Pancreas (tissue), 10 donors: ENCODE data around the gene SLC9A8. TPM values are rescaled to one million over a fixed set of nuclear protein-coding genes. Genes with fewer than 3 reads are reported as not detected.
"Not testable (repeated sequence)": the region's sequence is repeated elsewhere in the genome, so short reads cannot be mapped to it uniquely, and the experiment has no call there.

ENCODE experiments used
- ATAC-seq, 4 donors: fragments of 200-7000 bp; cut with Tn5 transposase; one replicate each; pipeline versions ENCODE4 v1.8.0 to v1.9.1; 2020; ENCODE audit warnings: mild to moderate bottlenecking in 4 of 4, moderate library complexity in 4 of 4
- DNase-seq, 6 donors: peaks; one replicate each; pipeline ENCODE4 v3.0.0-alpha.2; 2020
- FAIRE-seq: peaks from 2 replicates; lab custom pipeline; 2012; peaks lifted over from hg19 to GRCh38; lab: Jason Lieb, UNC
- H3K27ac ChIP-seq, 4 donors: fragments of 200-600 bp; sonication (generic); 1 replicate in 3 of 4; 2 replicates in 1 of 4; pipeline versions ENCODE4 v1.5.0 to v1.8.0; 2020
- H3K27me3 ChIP-seq, 4 donors: fragments of 200-600 bp; one replicate each; pipeline ENCODE4 v1.8.0; 2021
- H3K36me3 ChIP-seq, 3 donors: fragments of 200-600 bp; sonication (generic) in 1 of 3; one replicate each; pipeline versions ENCODE4 v1.5.0 to v1.8.0; 2020 to 2021
- H3K4me1 ChIP-seq, 3 donors: fragments of 200-600 bp; one replicate each; pipeline ENCODE4 v1.8.0; 2021
- H3K4me3 ChIP-seq, 4 donors: fragments of 200-600 bp; sonication (generic) in 2 of 4; one replicate each; pipeline versions ENCODE4 v1.5.0 to v1.8.0; 2020 to 2021
- H3K9me3 ChIP-seq, 4 donors: fragments of 200-600 bp; one replicate each; pipeline ENCODE4 v1.8.0; 2021
- WGBS, 2 donors: extraction: QIAGEN DNeasy Blood & Tissue Kit; methylation state at CpG; one replicate each; pipeline ENCODE4 v1.1.7; 2013; 5-methylcytosine and 5-hydroxymethylcytosine counted together
- intact Hi-C, 3 donors: fragments of 100-400 bp; cut with DNase I; formaldehyde crosslinking; loops; one replicate each; pipeline versions ENCODE4 v1.11.1 to v1.14.2; 2022
- polyA plus RNA-seq, 2 donors: library from polyadenylated mRNA; stranded (reverse); fragments of 200-250 nt; gene quantifications; one replicate each; pipeline ENCODE4 v1.2.3, GENCODE V29; 2013
- total RNA-seq, 6 donors: library from RNA; stranded (reverse); fragmentation: NEBNext Ultra II Directional in 4 of 6; extraction: Animal tissue kit (Norgen Biotek cat#: 25700) in 4 of 6; gene quantifications; one replicate each; pipeline versions ENCODE4 v1.2.1 to v1.2.4, GENCODE V29; 2021 to 2023
- TF ChIP-seq, protein P1 (sequence below), 4 donors: fragments of 200-600 bp; sonication (generic) in 3 of 4; IDR thresholded peaks; one replicate each; pipeline versions ENCODE4 v1.5.0 to v1.8.0; 2021; ENCODE audit warnings: antibody characterized with exemption in 4 of 4
- donor health status: healthy with polysubstance abuse.
- donor health status: DM: no; HTN: no; CAD: no; lungs with moderate emphysema.
- donor health status: DM: no; HTN: no; CAD: no.
- donor health status: control.
- donor health status: control.
- donor health status: Bipolar disorder and iron deficiency.
- donor health status: DM: yes; HTN: yes; CAD: no.
- donor health status: DM: no; HTN: no; CAD: no.
- donor health status: DM: no; HTN: no; CAD: no.
- donor health status: DM: yes; HTN: yes; CAD: no.

SLC9A8 gene
- total and polyA plus RNA-seq, 8 donors, result 4.8 to 9.9 (median 6.8) TPM

DNA sequence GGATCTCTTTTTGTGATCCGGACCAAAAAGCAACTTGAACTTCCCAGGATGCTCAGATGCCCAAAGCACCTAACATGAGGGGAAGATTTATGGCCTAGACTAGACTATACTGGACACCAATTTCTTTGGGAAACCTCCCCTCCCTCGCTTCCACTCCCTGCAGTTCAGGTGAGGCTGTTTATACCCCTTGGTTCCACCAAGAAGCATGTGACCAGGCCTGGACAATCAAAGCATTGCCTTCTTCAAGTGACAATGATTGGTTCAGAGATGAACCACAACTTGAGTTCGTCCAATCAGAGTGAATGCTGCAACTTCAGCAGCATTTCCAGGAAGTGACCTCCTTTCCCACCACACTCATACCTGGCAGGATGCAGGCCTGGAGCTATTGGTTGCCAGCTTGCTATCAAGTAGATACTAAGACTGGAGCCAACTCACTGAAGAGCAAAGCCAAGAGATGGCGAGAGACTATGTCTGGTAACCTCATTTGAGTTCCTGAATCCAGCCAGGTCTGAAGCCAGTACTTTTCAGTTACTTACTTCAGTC is 45.6 kb upstream of the SLC9A8 start:
- no peaks in the 10 kb centered on the region for H3K9me3 ChIP-seq
- H3K27ac ChIP-seq, result peak overlapping the region in 2 of 4 donors; percentile 65 to 79
- no peaks in the 10 kb centered on the region for H3K27me3 ChIP-seq
- WGBS, 2 donors, result 85 to 91% methylated on average over 4 of the region's 4 CpGs
- H3K36me3 ChIP-seq, result no peaks in the 10 kb centered on the region
- TF ChIP-seq, protein P1, sequence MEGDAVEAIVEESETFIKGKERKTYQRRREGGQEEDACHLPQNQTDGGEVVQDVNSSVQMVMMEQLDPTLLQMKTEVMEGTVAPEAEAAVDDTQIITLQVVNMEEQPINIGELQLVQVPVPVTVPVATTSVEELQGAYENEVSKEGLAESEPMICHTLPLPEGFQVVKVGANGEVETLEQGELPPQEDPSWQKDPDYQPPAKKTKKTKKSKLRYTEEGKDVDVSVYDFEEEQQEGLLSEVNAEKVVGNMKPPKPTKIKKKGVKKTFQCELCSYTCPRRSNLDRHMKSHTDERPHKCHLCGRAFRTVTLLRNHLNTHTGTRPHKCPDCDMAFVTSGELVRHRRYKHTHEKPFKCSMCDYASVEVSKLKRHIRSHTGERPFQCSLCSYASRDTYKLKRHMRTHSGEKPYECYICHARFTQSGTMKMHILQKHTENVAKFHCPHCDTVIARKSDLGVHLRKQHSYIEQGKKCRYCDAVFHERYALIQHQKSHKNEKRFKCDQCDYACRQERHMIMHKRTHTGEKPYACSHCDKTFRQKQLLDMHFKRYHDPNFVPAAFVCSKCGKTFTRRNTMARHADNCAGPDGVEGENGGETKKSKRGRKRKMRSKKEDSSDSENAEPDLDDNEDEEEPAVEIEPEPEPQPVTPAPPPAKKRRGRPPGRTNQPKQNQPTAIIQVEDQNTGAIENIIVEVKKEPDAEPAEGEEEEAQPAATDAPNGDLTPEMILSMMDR (IDR thresholded peaks at IDR 0.05), result no peak
- no peak for FAIRE-seq
- ATAC-seq, result no peak
- intact Hi-C loops, result no loop called here
- no peak for DNase-seq
- no peak overlapping the region for H3K4me3 ChIP-seq
- peaks cover 0 to 6% (median 0%) of the 10 kb centered on the region in 3 donors for H3K4me1 ChIP-seq

DNA sequence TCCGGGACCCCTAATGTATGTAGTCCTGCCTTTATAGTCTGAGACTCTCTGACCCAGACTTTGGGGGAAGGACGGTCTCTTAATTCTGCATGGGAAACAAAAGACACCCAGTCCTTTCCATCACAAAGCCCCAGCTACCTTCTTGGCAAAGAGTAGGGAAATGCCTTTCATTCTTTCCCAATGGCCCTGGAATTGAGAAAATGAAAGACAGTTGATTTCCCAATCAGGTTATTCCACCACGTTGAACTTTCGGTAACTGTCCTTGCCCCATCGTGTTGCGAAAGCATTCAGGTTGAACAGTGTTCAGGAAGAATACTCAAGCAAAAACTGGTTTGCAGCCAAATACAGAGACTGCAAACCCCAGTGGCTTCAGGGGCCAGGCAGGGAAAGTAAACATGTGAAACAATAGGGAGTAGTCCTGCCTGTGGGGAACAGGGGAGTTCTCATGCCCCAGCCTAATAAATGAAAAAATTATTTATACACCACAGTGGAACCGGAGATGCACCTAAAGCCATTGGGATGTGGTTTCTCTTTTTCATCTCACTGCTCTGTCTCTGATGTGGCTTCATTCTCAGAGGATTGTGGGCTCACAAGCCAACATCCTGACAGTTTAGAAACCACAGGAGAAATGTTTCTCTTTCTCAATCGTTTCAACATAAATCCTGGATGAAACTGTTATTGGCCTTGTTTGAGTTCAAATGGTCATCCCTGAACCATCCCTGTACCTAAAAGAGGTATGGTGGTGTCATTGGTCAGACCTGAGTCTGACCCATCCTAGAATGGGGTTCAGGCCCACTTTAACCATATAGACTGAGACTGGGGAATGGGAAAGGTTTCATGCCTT is 44.2 kb upstream of the SLC9A8 start:
- peak overlapping the region in 3 of 4 donors; percentile 8 to 79 (median 65) for H3K27ac ChIP-seq
- peaks cover 0 to 12% (median 0%) of the 10 kb centered on the region in 3 donors for H3K4me1 ChIP-seq
- no peaks in the 10 kb centered on the region for H3K9me3 ChIP-seq
- no peak overlapping the region for H3K4me3 ChIP-seq
- peak; percentile 53 to 75 (median 72) for ATAC-seq
- TF ChIP-seq, protein P1 (IDR thresholded peaks at IDR 0.05), result no peak
- H3K36me3 ChIP-seq, result no peaks in the 10 kb centered on the region
- H3K27me3 ChIP-seq, result no peaks in the 10 kb centered on the region
- peak in 4 of 6 donors; percentile 27 to 63 (median 52) for DNase-seq
- intact Hi-C loops, result no loop called here
- WGBS, 2 donors, result 34 to 35% methylated on average over 8 of the region's 8 CpGs
- no peak for FAIRE-seq

DNA sequence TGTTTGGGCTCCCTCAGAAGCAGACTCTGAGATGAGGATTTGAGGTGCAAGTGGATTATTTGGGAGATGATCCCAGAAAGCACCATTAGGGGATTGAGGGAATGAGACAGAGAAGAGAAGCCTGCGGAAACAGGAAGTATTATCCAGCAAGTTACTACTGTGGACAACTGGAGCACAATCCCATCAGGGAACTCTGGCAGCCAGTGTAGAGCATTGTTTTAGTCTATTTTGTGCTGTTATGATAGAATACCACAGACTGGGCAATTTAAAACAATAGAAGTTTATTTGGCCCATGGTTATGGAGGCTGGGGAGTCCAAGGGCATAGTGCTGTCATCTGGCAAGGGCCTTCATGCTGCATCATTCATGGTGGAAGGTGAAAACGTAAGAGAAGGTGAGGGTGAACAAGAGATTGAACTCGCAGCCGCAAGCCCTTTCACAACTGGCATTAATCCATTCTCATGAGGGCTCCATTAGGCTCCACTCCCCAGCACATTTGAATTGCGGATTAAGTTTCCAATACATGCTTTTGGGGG is 43.5 kb upstream of the SLC9A8 start:
- TF ChIP-seq, protein P1 (IDR thresholded peaks at IDR 0.05), result no peak
- Histone ChIP-seq H3K4me1 (peaks cover 0 to 12% (median 0%) of the 10 kb centered on the region in 3 donors), H3K27me3 (no peaks in the 10 kb centered on the region), H3K36me3 (no peaks in the 10 kb centered on the region), H3K9me3 (no peaks in the 10 kb centered on the region), H3K27ac (peak overlapping the region in 3 of 4 donors; percentile 8 to 79 (median 65)), H3K4me3 (no peak overlapping the region)
- WGBS, 2 donors, result 88 to 95% methylated on average over 5 of the region's 5 CpGs
- intact Hi-C loops, result no loop called here
- DNase-seq, result no peak
- FAIRE-seq, result no peak
- ATAC-seq, result no peak

DNA sequence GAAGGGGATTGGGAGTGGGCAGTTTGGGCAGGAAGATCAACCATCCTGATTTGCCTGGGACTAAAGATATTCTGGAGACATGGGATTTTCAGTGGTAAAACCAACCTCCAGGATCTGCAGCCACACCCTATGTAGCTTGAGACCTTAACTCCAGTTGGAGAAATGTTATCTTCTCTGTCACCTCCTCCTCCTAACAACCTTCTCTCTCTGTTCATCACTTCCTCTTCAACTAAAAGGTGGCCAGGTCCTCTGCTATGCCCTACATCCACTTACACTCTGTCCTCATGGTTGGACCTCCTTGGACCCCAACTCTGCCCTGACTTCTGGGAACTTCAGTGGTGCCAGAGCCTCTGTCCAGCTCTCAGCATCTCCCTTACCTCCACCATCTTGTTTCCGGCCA is 42.0 kb upstream of the SLC9A8 start:
- WGBS, 2 donors, result 90 to 95% methylated on average over 1 of the region's 1 CpG
- TF ChIP-seq, protein P1 (IDR thresholded peaks at IDR 0.05), result no peak
- H3K27ac ChIP-seq, result peak overlapping the region in 1 of 4 donors; percentile 15
- intact Hi-C loops, result no loop called here
- DNase-seq (no peak), ATAC-seq (no peak), FAIRE-seq (no peak)
- no peaks in the 10 kb centered on the region for H3K36me3 ChIP-seq
- H3K4me3 ChIP-seq, result no peak overlapping the region
- no peaks in the 10 kb centered on the region for H3K27me3 ChIP-seq
- H3K4me1 ChIP-seq, result peaks cover 0 to 24% (median 0%) of the 10 kb centered on the region in 3 donors
- H3K9me3 ChIP-seq, result no peaks in the 10 kb centered on the region

DNA sequence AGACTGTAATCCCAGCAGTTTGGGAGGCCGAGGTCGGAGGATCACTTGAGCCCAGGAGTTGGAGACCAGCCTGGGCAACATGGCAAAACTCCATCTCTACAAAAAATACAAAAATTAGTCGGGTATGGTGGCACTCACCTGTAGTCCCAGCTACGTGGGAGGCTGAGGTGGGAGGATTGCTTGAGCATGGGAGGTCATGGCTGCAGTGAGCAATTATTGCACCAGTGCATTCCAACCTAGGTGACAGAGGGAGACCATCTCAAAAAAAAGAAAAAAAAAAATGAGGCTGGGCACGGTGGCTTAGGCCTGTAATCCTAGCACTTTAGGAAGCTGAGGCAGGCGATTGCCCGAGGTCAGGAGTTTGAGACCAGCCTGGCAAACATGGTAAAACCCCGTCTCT is 38.4 kb upstream of the SLC9A8 start:
- H3K27me3 ChIP-seq, H3K9me3 ChIP-seq, H3K4me3 ChIP-seq, ATAC-seq, H3K36me3 ChIP-seq, FAIRE-seq, DNase-seq, intact Hi-C loops: not testable (repeated sequence)
- peak overlapping the region in 1 of 4 donors; percentile 64 for H3K27ac ChIP-seq
- WGBS, 2 donors, result 89 to 95% methylated on average over 8 of the region's 8 CpGs
- H3K4me1 ChIP-seq, result peaks cover 0 to 25% (median 0%) of the 10 kb centered on the region in 3 donors
